Measurements from ENCODE around the gene TEKT3.

GRCh38 chr17:15381707-15382106 lies 40.3 kb upstream of the TEKT3 start:
- no peak for TF ChIP-seq CTCF (IDR thresholded peaks at IDR 0.05)
- TF ChIP-seq POLR2A (IDR thresholded peaks at IDR 0.05): no peak

Measured in heart left ventricle (tissue), 13 donors.